ENCODE results near the gene SEC31A. TPM values are rescaled to one million over a fixed set of nuclear protein-coding genes. Genes with fewer than 3 reads are reported as not detected.
A peak's percentile ranks its signal among the peaks of the same experiment; 100 is the strongest.

The SEC31A gene
- total and polyA plus RNA-seq, 7 donors = 77.7 to 120 (median 103) TPM

DNA sequence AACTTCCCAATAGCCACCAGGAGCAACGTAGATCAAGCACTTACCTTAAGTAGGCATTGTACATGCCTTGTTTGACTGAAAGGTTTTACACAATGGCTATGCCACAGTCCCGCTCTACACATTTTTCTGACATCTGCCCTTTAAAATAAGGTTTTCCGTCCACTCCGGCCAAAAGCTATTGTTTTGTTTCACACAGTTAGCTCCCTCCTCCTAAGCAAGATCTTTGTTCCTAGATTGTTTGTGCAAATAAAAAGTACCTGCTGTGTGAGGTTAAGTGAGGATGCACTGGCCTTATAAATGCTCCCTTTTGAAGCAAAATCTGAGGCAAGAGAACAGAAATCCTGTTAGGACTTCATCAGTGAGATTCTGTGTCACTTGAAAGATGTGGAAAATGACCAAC, 104.1 kb downstream of the SEC31A start:
- no peak overlapping the region for H3K4me3 ChIP-seq
- DNase-seq = no peak
- no peaks in the 10 kb centered on the region for H3K36me3 ChIP-seq (ENCODE audit: insufficient read depth in 1 of 2, low read depth in 1 of 2)
- intact Hi-C loops (cut with DNase I) = no loop called here
- H3K9me3 ChIP-seq = no peaks in the 10 kb centered on the region
- no peak overlapping the region for H3K27ac ChIP-seq
- TF ChIP-seq, protein P1, sequence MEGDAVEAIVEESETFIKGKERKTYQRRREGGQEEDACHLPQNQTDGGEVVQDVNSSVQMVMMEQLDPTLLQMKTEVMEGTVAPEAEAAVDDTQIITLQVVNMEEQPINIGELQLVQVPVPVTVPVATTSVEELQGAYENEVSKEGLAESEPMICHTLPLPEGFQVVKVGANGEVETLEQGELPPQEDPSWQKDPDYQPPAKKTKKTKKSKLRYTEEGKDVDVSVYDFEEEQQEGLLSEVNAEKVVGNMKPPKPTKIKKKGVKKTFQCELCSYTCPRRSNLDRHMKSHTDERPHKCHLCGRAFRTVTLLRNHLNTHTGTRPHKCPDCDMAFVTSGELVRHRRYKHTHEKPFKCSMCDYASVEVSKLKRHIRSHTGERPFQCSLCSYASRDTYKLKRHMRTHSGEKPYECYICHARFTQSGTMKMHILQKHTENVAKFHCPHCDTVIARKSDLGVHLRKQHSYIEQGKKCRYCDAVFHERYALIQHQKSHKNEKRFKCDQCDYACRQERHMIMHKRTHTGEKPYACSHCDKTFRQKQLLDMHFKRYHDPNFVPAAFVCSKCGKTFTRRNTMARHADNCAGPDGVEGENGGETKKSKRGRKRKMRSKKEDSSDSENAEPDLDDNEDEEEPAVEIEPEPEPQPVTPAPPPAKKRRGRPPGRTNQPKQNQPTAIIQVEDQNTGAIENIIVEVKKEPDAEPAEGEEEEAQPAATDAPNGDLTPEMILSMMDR (IDR thresholded peaks at IDR 0.05) = no peak
- 64 to 82% (median 74%) methylated on average over 4 of the region's 4 CpGs for WGBS, 3 donors
- no peaks in the 10 kb centered on the region for H3K4me1 ChIP-seq
- H3K27me3 ChIP-seq (ENCODE audit: insufficient read depth in 3 of 3, low read length in 2 of 3) = no peaks in the 10 kb centered on the region
- no peak for ATAC-seq

DNA sequence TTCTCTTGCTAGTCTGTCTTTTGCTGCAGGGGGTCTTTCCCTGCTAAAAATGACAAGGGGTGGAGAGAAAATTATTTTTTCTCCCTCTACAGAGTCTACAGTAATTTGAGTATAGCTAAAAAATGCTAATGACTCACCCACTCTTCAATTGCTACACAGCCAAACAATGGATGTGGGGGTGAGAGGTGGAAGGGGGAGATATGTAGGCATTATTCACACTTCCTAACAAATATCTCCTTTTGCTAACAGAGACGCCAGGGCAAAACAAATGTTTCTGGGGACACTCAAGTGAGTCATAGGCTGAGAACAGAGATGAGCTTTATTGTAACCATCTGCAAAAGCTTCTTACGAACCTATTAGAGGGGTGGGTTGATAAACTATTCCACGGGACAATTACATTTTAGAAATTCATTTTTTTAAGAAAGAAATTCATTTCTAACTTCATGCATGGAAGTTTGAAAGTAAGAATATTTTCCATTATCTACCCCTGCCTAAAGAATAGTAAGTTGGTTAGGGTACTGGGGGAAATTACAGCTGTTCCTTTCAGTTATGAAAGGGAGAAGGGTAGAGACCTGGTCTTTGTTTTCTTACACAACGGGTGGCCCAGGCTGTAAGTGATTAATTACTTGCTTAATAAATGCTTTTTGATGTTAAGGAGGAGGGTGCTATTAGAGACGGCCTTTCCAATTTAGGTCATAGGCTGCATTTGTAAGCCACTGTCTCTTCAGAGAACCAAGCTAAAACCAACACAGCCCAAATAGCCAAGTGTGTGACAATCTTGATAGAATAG, 105.1 kb downstream of the SEC31A start:
- Histone ChIP-seq H3K4me3 (no peak overlapping the region), H3K27me3 (ENCODE audit: insufficient read depth in 3 of 3, low read length in 2 of 3) (no peaks in the 10 kb centered on the region), H3K4me1 (no peaks in the 10 kb centered on the region), H3K36me3 (ENCODE audit: insufficient read depth in 1 of 2, low read depth in 1 of 2) (no peaks in the 10 kb centered on the region), H3K9me3 (no peaks in the 10 kb centered on the region), H3K27ac (no peak overlapping the region)
- 31 to 46% (median 31%) methylated on average over 5 of the region's 5 CpGs for WGBS, 3 donors
- DNase-seq (no peak), ATAC-seq (peak in 1 of 4 donors; percentile 22)
- intact Hi-C loops (cut with DNase I) = no loop called here
- TF ChIP-seq, protein P1 (IDR thresholded peaks at IDR 0.05) = no peak

DNA sequence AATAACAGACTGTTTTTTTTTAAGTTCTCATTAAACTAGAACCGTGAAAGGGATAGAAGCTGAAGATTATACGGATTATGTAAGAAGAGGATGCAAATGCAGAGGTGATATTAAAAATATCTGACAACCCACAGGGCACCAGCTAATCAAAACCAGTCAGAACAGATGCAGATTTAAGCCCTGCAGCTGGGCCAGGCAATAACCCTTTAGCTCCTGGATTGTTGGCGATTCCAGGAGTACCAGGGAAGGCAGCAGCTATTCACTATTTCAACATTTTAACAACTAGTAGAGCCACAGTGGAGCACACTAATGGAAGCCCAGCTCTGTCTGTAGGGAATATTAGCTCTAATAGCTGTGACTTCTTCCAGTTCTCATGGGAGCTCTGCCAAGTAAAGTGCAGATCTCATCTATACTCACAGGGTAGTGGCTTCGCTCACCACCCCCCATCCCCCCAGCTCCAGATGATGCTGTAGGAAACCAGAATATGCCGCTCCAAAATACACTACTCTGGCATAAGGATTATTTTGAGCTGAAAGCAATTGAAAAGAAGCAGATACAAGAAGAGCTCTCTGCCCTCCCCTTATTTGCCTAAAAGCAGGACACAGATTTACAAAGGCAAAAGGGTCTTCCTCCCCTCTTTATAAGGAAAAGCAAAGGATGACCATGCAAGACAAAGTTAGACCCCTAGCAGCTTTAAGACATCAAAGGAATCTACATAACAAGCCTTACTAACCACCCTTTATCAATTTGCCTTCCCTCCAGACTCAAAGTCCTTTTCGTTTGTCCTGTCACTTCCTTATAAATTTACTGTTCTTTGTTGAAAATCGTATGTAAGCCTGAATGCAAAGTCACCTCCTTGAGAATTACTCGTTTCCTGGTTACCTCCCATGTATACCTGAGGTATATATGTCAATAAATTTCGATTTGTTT, 106.0 kb downstream of the SEC31A start:
- Histone ChIP-seq H3K4me3 (no peak overlapping the region), H3K27ac (no peak overlapping the region), H3K27me3 (ENCODE audit: insufficient read depth in 3 of 3, low read length in 2 of 3) (no peaks in the 10 kb centered on the region), H3K9me3 (no peaks in the 10 kb centered on the region), H3K4me1 (no peaks in the 10 kb centered on the region), H3K36me3 (ENCODE audit: insufficient read depth in 1 of 2, low read depth in 1 of 2) (no peaks in the 10 kb centered on the region)
- intact Hi-C loops (cut with DNase I) = no loop called here
- TF ChIP-seq, protein P1 (IDR thresholded peaks at IDR 0.05) = no peak
- 28 to 33% (median 32%) methylated on average over 9 of the region's 9 CpGs for WGBS, 3 donors
- ATAC-seq (no peak), DNase-seq (no peak)

DNA sequence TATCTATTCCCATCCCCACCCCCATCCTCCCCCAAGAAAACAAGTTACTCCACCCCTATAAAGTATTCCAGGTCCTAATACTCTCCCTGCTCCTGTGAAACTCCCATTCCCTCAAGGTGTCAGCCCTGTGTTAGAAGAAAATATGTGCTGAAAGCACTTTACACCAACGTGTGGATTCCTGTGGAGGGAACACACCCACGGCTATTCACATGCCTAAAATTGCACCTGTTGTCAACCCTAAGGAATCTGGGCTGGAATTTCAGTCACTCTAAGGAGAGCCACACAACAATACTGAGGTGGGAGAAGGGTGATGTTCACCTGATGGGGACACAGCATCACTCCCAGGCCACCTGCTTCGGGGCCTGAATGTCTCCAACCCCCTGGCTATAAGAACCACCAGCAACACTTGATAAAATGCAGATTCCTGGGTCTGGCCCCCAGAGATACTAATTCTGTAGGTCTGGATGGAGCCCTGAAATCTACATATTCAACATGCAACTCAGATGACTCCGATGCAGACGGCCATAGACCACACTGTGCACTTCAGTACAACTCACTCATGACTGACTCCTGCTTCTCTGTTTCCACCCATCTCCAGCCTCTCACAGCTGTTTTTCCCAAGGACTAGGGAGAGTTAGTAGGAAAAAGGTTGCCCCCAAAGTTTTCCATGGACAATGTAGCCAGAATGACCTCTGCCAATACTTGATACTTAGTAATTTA, 108.2 kb downstream of the SEC31A start:
- Histone ChIP-seq H3K4me1 (no peaks in the 10 kb centered on the region), H3K4me3 (no peak overlapping the region), H3K36me3 (ENCODE audit: insufficient read depth in 1 of 2, low read depth in 1 of 2) (no peaks in the 10 kb centered on the region), H3K27me3 (ENCODE audit: insufficient read depth in 3 of 3, low read length in 2 of 3) (no peaks in the 10 kb centered on the region), H3K9me3 (no peaks in the 10 kb centered on the region), H3K27ac (no peak overlapping the region)
- TF ChIP-seq, protein P1 (IDR thresholded peaks at IDR 0.05) = no peak
- 56 to 68% (median 62%) methylated on average over 5 of the region's 5 CpGs for WGBS, 3 donors
- intact Hi-C loops (cut with DNase I) = no loop called here
- ATAC-seq (no peak), DNase-seq (no peak)
